Mucosa of gallbladder (tissue), 1 donor: ENCODE results near the gene HARS1. TPM values are rescaled to one million over a fixed set of nuclear protein-coding genes. Genes with fewer than 3 reads are reported as not detected.
"Not testable (repeated sequence)": the region's sequence is repeated elsewhere in the genome, so short reads cannot be mapped to it uniquely, and the experiment has no call there.

Experiments
- DNase-seq: peaks from one replicate; pipeline ENCODE4 v3.0.0-alpha.2; 2020; ENCODE audit warnings: low spot score
- total RNA-seq: library from RNA; stranded (reverse); gene quantifications from one replicate; pipeline ENCODE4 v1.2.1, GENCODE V29; 2021
- donor health status: DM: no; HTN: no; CAD: no.

Gene HARS1
- total RNA-seq, 1 donor from 2014 or later, result 45.5 TPM

DNA sequence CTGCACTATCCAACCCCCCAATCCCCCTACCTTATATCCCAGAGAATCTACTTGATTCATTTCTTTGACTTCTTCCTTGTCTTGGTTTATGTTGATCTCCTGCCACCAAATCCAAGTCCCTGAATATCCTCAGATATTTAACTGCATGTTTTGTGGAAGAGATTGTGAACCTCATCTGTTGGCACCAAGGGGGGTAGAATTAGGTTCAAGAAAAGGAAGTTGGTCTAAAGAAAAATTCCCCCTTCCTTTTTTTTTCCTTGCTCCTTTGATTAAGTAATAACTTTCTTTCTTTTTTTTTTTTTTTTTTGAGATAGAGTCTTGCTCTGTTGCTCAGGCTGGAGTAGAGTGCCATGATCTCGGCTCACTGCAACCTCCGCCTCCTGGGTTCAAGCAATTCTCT, 57.7 kb downstream of the HARS1 start:
- no peak for DNase-seq

DNA sequence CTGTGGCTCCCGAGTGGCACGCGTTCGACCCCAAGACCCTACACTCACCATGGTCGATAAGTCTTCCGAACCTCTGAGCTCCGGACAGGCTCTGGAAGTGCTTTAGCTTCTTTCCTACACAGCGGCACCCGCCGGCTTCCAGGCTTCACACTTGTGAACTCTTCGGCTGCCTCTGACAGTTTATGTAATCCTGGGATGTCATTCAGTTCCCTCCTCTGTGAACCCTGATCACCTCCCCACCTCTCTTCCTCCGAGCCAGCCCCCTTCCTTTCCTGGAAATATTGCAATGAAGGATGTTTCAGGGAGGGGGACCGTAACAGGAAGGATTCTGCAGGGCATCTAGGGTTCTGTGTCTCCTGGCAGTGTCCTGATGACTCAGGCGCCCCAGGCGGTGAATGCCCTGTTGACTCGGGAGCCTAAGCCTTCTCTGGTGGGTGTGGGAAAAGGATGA, 58.1 kb downstream of the HARS1 start, which contains the start of gene CD14:
Gene CD14 (minus strand): TSS at position 155 of the 451 bp plus-strand sequence. CDS start 104 bp downstream, at position 51.
- DNase-seq, result peak; percentile 57

DNA sequence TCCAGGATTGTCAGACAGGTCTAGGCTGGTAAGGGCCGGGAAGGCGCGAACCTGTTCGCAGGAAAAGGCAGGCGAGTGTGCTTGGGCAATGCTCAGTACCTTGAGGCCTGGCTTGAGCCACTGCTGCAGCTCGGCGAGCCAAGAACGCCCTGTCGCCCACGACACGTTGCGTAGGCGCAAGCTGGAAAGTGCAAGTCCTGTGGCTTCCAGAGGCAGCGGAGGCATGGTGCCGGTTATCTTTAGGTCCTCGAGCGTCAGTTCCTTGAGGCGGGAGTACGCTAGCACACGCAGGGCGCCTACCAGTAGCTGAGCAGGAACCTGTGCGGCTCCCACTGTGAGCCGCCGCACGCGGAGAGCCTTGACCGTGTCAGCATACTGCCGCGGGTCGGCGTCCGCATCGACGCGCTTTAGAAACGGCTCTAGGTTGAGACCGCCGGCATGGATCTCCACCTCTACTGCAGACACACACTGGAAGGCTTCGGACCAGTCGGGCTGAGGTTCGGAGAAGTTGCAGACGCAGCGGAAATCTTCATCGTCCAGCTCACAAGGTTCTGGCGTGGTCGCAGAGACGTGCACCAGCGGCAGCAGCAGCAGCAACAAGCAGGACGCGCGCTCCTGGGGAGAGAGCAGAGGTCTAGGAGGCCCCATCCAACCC, 58.7 kb downstream of the HARS1 start:
- DNase-seq, result peak; percentile 39

DNA sequence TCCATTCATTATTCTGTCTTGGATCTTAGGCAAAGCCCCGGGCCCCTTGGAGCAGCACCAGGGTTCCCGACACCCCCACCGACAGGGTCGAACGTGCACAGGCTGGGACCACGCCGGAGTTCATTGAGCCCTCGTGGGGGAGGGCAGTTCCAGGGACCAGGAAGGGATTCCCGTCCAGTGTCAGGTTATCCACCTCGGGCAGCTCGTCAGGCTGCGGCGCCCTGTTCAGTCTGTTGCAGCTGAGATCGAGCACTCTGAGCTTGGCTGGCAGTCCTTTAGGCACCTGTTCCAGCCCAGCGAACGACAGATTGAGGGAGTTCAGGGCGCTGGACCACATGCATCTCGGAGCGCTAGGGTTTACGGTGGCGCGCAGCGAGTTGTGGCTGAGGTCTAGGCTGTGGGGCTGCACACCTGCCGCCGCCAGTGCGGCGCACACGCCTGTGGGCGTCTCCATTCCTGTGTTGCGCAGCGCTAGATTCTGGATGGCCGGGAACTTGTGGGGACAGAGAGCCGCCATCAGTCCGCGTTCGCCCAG, 59.3 kb downstream of the HARS1 start:
- peak; percentile 27 for DNase-seq

DNA sequence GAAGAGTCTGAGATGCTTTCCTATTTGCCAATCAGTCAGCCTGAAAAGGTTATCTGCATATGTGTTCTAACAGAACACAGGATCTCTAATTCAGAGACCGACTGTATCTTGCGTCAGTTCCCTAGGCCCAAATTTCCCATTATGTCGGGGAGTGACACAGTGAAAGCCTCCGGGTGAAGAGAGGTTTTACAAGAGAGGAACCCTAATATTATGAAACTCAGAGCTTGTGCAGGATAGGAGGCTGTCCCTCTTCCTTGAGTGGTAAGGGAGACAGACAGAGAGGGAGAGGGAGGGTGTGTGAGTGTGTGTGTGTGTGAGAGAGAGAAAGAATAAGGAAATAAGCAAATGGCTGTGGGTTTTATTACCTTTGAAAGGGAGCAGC, 60.1 kb downstream of the HARS1 start:
- no peak for DNase-seq

DNA sequence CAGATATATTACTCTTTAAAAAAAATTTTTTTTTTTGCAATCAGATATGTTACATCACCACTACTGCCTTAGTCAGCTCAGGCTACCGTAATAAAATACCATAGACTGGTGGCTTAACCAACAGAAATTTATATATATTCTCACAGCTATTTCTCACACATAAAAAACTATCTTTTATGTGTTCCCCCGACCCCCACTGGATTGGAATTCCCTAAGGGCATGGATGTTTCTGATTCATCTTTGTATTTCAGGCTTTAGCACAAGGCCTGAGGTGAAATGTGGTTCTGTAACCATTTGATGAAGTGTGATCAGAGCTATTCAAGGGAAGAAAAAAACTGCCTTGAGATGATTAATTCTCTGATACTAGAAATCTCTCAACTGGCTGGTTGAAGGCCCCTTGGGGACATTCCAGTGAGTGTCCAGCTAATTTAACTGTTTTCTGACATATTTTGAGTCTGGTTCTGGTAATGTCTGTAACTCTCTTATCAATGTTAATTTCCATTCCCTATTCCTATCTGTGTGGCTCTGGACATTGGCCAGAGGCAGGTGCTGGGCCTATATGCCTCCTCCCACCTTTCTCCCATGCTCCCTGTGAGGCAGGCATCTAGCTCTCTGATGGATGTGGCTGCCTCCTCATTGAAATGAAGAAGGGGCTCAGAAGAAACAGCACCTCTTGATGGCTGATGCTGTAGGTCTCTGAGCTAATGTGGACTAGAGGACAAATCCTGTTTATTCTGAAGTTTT, 60.7 kb downstream of the HARS1 start:
- no peak for DNase-seq

DNA sequence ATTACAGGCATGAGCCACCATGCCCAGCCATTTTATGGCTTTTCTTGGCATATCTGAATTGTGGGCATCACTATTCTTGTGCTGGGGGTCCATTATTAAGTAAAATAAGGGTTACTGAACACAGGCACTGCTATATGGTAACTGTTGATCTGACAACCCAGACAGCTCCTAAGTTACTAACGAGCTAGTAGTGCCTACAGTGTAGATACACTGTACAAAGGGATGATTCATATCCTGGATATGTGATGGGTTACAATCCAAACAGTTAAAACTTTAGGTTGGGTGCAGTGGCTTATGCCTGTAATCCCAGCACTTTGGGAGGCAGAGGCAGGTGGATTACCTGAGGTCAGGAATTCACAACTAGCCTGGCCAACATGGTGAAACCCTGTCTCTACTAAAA, 62.5 kb downstream of the HARS1 start:
- DNase-seq, result no peak

DNA sequence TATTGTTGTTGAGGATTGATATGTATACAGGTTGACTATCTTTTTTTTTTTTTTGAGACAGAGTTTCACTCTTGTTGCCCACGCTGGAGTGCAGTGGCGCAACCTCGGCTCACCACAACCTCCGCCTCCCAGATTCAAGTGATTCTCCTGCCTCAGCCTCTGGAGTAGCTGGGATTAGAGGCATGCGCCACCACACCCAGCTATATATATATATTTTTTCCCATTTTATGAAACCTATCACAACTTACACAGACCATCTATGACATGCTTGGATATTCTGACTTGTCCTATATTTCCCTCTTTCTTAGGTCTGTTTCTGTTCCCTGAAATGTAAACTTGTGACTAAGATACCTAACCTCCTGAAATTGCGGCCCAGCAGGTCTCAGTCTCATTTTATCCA, 63.2 kb downstream of the HARS1 start:
- DNase-seq, result no peak

DNA sequence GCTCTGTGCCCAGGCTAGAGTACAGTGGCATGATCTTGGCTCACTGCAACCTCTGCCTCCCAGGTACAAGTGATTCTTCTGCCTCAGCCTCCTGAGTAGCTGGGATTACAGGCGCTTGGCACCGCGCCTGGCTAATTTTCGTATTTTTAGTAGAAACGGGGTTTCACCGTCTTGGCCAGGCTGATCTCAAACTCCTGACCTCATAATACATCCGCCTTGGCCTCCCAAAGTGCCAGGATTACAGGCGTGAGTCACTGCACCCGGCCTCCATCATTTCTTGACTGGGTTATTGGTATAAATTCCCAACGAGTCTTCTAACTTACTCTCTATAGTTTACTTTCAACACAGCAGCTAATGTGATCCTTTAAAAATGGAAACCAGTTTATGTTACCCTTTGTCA, 66.3 kb downstream of the HARS1 start:
- not testable (repeated sequence) for DNase-seq

Other genes starting within 250 kb of the HARS1 start
- 14.4 TPM for gene EIF4EBP3, start 143.7 kb downstream of the HARS1 start, total RNA-seq
- 27.2 TPM for gene SRA1, start 133.9 kb downstream of the HARS1 start, total RNA-seq
- gene APBB3, start 126.8 kb downstream of the HARS1 start, total RNA-seq, result 46.4 TPM
- gene SLC35A4, start 126.5 kb downstream of the HARS1 start, total RNA-seq, result 73.8 TPM
- 104 TPM for gene CD14, start 58.2 kb downstream of the HARS1 start, total RNA-seq
- gene TMCO6, start 51.9 kb downstream of the HARS1 start, total RNA-seq, result 20.6 TPM
- 73.0 TPM for gene NDUFA2, start 43.7 kb downstream of the HARS1 start, total RNA-seq
- gene IK, start 43.5 kb downstream of the HARS1 start, total RNA-seq, result 72.1 TPM
- 22.1 TPM for gene WDR55, start 26.5 kb downstream of the HARS1 start, total RNA-seq
- gene DND1, start 17.8 kb downstream of the HARS1 start, total RNA-seq, result 2.5 TPM
- 30.5 TPM for gene HARS2, start 85 bp upstream of the HARS1 start, total RNA-seq
- gene ZMAT2, start 9.1 kb upstream of the HARS1 start, total RNA-seq, result 50.9 TPM
- gene PCDHA1, start 94.8 kb upstream of the HARS1 start, total RNA-seq, result 0.06 TPM
- 0.20 TPM for gene PCDHA2, start 103.5 kb upstream of the HARS1 start, total RNA-seq
- 1.9 TPM for gene PCDHA3, start 109.7 kb upstream of the HARS1 start, total RNA-seq
- 8.0 TPM for gene PCDHA4, start 115.7 kb upstream of the HARS1 start, total RNA-seq
- gene PCDHA5, start 130.2 kb upstream of the HARS1 start, total RNA-seq, result 1.2 TPM
- gene PCDHA6, start 136.6 kb upstream of the HARS1 start, total RNA-seq, result 2.0 TPM
- 0.89 TPM for gene PCDHA7, start 142.9 kb upstream of the HARS1 start, total RNA-seq
- gene PCDHA8, start 149.8 kb upstream of the HARS1 start, total RNA-seq, result 0.49 TPM
- gene PCDHA9, start 157.0 kb upstream of the HARS1 start, total RNA-seq, result 0.29 TPM
- gene PCDHA10, start 164.5 kb upstream of the HARS1 start, total RNA-seq, result 2.9 TPM
- 2.9 TPM for gene PCDHA11, start 177.6 kb upstream of the HARS1 start, total RNA-seq
- gene PCDHA12, start 183.9 kb upstream of the HARS1 start, total RNA-seq, result 10.0 TPM
- gene PCDHA13, start 190.8 kb upstream of the HARS1 start, total RNA-seq, result 6.7 TPM
- 12.2 TPM for gene PCDHAC1, start 234.9 kb upstream of the HARS1 start, total RNA-seq